AG10803 (cell line): ENCODE results near the gene SEPHS2.

Experiments used
- DNase-seq: peaks from one replicate; pipeline ENCODE4 v3.0.0; 2010; ENCODE audit warnings: low read depth
- H3K4me3 ChIP-seq: 2 replicates; pipeline ENCODE4 v1.5.1; 2011; ENCODE audit warnings: mild to moderate bottlenecking, low read length, control low read depth
- TF ChIP-seq, protein P1 (sequence below): conservative IDR thresholded peaks from 2 replicates; pipeline ENCODE4 v1.5.1; 2011; ENCODE audit warnings: mild to moderate bottlenecking, low read length, control low read depth, inconsistent platforms

The SEPHS2 gene

GRCh38 chr16:30428055-30428454 is 17.6 kb downstream of the SEPHS2 start:
- H3K4me3 ChIP-seq, result no peak overlapping the region
- no peak for DNase-seq
- TF ChIP-seq, protein P1, sequence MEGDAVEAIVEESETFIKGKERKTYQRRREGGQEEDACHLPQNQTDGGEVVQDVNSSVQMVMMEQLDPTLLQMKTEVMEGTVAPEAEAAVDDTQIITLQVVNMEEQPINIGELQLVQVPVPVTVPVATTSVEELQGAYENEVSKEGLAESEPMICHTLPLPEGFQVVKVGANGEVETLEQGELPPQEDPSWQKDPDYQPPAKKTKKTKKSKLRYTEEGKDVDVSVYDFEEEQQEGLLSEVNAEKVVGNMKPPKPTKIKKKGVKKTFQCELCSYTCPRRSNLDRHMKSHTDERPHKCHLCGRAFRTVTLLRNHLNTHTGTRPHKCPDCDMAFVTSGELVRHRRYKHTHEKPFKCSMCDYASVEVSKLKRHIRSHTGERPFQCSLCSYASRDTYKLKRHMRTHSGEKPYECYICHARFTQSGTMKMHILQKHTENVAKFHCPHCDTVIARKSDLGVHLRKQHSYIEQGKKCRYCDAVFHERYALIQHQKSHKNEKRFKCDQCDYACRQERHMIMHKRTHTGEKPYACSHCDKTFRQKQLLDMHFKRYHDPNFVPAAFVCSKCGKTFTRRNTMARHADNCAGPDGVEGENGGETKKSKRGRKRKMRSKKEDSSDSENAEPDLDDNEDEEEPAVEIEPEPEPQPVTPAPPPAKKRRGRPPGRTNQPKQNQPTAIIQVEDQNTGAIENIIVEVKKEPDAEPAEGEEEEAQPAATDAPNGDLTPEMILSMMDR, result no peak

DNA sequence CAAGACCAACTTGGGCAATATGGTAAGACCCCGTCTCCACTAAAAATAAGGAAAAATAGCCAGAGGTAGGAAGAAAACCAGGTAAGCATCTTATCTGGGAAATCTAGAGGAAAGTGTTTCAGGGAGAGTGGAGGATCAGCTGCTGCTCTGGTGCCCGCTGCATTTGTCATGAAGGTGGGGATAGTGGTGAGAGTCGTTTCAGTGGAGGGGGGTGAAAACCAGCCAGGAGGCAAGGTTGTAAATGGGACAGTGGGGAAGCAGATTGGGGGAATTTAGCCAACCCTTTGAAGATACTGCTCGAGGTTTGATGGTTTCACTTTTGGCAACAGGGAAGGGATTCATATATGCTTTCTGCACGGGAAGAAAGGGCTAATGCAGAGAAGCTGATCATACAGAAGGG is 24.7 kb downstream of the SEPHS2 start:
- DNase-seq, result no peak
- H3K4me3 ChIP-seq, result no peak overlapping the region
- TF ChIP-seq, protein P1, result no peak

DNA sequence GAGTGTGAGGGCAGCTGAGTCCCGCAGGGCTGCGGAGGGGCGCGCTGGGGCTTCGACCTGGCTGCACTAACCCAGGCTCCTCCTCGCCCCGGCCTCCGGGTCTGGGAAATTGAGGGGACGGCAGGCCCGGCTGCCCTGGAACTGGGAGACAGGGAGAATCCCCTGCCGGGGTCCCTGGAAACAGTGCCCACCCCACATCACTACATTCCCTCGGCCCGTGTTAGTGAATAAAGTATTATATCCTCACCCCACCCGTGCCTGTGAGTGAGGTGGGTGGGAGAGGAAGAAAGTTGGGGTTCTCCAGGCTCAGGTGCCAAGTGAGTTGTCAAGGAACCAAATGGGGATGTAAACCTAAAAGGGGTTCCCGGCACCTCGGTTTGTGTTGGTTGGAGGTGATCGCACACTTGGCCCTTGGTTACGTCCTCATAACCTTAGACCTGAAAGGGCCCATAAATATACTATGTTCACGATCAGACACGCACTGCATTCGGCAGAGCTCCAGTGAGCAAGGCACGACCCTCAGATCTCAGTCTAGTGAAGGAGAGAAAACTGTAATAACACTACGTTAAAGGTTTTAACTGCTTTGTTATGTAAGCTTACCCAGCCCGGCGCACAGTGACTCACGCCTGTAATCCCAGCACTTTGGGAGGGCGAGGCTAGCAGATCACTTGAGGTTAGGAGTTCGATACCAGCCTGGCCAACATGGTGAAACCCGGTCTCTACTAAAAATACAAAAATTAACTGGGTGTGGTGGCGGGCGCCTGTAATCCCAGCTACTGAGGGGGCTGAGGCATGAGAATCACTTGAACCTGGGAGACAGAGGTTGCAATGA is 27.1 kb downstream of the SEPHS2 start:
- no peak for DNase-seq
- peak overlapping the region; percentile 60 for H3K4me3 ChIP-seq
- TF ChIP-seq, protein P1, result no peak; the same call in 1 of the 2 replicates

- TF ChIP-seq, protein P1, result no peak
- peak; percentile 89 for DNase-seq
- H3K4me3 ChIP-seq, result peak overlapping the region; percentile 60
These were observed 27.9 kb downstream of the SEPHS2 start for GRCh38 chr16:30417529-30418349.

DNA sequence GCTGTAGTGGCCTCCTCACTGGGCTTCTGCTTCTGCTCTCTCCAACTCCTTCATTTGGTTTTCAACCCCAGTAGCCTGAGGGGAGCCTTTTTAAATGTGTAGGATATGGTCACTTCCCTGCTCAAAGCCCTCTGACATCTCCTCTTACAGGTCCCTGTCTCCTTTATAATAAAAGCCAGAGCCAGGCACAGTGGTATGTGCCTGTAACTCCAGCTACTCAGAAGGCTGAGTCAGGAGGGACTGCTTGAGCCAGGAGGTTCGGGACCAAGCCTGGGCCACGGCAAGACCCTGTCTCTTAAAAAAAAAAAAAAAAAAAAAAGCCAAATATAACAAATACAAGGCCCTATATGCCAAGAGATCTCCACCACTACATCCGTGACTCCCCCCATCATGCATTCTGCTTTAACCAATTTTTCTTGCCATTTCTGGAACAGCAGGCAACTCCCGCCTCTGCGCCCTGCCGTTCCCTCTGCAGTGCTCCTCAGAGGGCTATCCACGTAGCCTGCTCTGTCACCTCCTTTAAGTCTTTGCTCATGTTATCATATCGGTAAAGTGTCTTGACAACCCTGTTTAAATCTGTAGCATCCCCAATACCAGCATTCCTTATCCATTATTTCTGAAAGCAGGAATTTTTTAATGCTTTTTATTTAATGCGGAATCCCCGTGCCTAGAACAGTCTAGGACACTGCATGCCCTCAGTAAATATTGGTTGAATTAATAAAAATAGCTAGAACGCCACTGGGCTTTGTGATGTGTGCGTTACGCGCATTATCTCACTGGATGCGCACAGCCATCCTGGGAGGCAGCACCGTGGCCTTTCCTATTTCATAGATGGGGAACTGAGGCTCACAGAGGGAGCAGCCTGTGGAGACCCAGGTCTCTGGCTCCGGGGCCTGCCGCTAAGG is 28.8 kb downstream of the SEPHS2 start:
- no peak for DNase-seq
- peak overlapping the region; percentile 60 for H3K4me3 ChIP-seq
- TF ChIP-seq, protein P1, result no peak

- TF ChIP-seq, protein P1, result no peak
- no peak for DNase-seq
- H3K4me3 ChIP-seq, result no peak overlapping the region
These were observed 29.5 kb downstream of the SEPHS2 start for GRCh38 chr16:30416047-30416603.
